ENCODE data around the gene GRIN2A.

DNA sequence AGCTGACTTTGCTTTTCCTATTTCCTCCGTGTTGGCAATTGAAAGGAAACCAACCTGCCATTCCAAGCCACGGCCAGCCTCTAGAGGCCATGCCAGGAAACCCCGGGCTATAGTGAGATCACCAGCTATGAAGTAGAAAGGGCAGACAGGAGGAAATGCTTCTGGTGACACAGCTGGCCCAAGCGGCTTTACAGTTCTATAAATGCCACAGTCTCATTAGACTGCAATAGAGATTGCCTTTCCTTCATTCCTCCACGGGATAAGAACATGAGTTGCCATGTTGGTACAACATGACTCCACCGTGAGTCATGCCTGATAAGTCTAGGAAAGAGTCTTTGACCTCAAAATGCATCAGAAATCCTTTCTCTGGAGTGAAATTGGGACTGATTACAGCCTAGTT, 384.9 kb downstream of the GRIN2A start:
- TF ChIP-seq POLR2A (IDR thresholded peaks at IDR 0.05; ENCODE audit: low read length) (no peak), GATA1 (IDR thresholded peaks at IDR 0.05; ENCODE audit: low read depth, low read length) (no peak)

Measured in erythroblast (primary cell).